ENCODE results near the gene TFCP2L1.

TFCP2L1 gene

DNA sequence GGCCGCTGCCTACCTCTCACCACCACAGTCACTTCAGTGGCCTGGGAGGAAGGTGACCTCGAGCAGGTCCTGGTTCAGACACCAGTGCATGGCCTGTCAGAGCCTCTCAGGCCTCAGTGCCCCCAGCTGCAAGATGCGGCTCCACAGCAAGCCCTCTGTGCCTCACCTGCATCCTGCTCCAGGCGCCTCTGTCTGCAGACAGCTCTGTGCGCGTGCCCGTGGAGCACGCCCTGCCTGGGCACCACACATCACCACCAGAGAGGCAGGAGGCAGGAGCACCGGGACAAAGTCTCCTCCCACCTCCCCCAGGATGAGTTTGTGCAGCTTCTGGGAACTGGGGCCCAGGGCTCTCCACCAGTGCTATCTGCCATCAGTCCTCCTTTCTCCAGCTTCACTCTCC, 98.7 kb downstream of the TFCP2L1 start:
- no peak for DNase-seq (ENCODE audit: extremely low read depth, insufficient read length)
- TF ChIP-seq, protein P1, sequence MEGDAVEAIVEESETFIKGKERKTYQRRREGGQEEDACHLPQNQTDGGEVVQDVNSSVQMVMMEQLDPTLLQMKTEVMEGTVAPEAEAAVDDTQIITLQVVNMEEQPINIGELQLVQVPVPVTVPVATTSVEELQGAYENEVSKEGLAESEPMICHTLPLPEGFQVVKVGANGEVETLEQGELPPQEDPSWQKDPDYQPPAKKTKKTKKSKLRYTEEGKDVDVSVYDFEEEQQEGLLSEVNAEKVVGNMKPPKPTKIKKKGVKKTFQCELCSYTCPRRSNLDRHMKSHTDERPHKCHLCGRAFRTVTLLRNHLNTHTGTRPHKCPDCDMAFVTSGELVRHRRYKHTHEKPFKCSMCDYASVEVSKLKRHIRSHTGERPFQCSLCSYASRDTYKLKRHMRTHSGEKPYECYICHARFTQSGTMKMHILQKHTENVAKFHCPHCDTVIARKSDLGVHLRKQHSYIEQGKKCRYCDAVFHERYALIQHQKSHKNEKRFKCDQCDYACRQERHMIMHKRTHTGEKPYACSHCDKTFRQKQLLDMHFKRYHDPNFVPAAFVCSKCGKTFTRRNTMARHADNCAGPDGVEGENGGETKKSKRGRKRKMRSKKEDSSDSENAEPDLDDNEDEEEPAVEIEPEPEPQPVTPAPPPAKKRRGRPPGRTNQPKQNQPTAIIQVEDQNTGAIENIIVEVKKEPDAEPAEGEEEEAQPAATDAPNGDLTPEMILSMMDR (IDR thresholded peaks at IDR 0.05; ENCODE audit: insufficient read depth, low read length, poor library complexity, severe bottlenecking): no peak
- Histone ChIP-seq H3K4me3 (replicated peaks; ENCODE audit: low read depth, low read length) (no peak overlapping the region), H3K27me3 (replicated peaks; ENCODE audit: control insufficient read depth, insufficient read depth, low read length) (peaks cover 1% of the 10 kb centered on the region; the same call in 1 of the 2 replicates), H3K36me3 (ENCODE audit: control insufficient read depth, insufficient read depth, low read length) (no peaks in the 10 kb centered on the region)

DNA sequence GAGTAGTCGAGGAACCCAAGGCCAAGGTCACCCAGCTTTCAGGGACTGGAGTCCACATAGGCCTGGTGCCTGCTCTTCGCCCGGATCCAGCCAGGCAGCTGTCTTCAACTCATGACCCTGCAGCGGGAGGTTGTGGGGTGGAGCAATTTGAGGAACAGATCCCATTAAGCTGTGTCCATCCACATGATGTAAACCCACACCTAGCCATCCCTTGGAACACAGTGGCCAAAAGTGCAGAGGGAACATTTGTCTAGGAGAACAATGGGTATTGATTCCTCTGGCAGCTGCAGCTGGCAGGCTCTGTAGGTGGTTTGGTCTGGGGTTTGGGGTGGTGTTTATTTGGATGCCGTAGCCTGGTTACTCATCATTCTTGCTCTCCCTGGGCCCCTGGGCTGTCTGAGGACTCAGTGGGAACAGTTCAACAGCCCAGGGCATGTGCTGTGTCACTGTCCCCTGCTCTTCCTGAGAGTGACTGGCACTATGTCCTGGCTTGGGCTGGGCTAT, 99.4 kb downstream of the TFCP2L1 start:
- no peak for DNase-seq (ENCODE audit: extremely low read depth, insufficient read length)
- TF ChIP-seq, protein P1 (IDR thresholded peaks at IDR 0.05; ENCODE audit: insufficient read depth, low read length, poor library complexity, severe bottlenecking): no peak
- no peaks in the 10 kb centered on the region for H3K36me3 ChIP-seq (ENCODE audit: control insufficient read depth, insufficient read depth, low read length)
- peaks cover 1% of the 10 kb centered on the region; the same call in 1 of the 2 replicates for H3K27me3 ChIP-seq (replicated peaks; ENCODE audit: control insufficient read depth, insufficient read depth, low read length)
- H3K4me3 ChIP-seq (replicated peaks; ENCODE audit: low read depth, low read length): no peak overlapping the region

DNA sequence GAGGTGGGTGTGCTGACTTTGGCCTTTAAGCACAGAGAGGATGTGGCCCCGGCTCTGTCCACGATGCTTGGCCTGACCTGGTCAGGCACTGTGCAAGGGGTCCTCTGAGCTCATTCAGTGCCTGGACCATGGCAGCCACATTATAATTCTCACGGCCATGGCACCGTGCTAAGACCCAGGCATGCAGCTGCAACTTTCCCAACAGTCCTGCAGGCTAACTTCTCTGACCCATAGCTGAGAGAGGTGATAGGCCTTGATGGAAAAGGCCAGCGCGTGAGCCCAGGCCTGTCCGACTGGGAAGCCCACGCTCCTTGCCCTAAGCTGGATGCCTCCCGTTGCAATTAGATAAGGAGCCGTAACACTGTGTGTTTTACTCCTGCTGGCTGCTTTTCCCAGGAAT, 99.9 kb downstream of the TFCP2L1 start:
- TF ChIP-seq, protein P1 (IDR thresholded peaks at IDR 0.05; ENCODE audit: insufficient read depth, low read length, poor library complexity, severe bottlenecking): no peak
- H3K4me3 ChIP-seq (replicated peaks; ENCODE audit: low read depth, low read length): no peak overlapping the region
- no peaks in the 10 kb centered on the region for H3K36me3 ChIP-seq (ENCODE audit: control insufficient read depth, insufficient read depth, low read length)
- no peak for DNase-seq (ENCODE audit: extremely low read depth, insufficient read length)
- peaks cover 1% of the 10 kb centered on the region; the same call in 1 of the 2 replicates for H3K27me3 ChIP-seq (replicated peaks; ENCODE audit: control insufficient read depth, insufficient read depth, low read length)

DNA sequence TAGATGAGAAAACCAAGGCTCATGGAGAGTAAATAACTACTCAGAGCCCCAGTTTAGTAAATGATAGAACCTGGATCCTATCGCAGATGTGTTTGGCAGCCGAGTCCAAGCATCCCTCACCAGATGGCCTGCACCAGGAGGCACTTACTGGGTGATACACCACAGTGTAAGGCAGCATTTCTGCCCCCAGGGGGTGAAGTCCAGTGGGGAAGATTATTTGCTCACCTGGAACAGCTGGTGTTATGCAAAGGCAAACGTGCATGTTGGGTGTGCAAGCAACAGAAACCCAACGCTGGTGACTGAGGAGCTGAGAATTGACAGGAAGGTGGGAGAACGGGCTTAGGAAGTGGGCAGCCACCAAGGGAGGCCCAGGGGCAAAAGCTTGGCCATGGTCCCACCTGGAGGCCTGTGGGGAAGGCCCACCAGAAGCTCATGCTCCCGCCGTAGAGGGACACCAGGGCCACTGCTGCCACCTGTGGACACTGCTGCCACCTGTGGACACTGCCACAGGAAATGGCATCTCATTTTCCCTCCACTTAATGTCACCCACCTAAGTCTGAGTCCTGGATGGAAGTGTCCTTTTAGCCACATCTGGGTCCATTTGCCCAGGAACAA, 100.6 kb downstream of the TFCP2L1 start:
- peaks cover 1% of the 10 kb centered on the region; the same call in 1 of the 2 replicates for H3K27me3 ChIP-seq (replicated peaks; ENCODE audit: control insufficient read depth, insufficient read depth, low read length)
- TF ChIP-seq, protein P1 (IDR thresholded peaks at IDR 0.05; ENCODE audit: insufficient read depth, low read length, poor library complexity, severe bottlenecking): no peak
- DNase-seq (ENCODE audit: extremely low read depth, insufficient read length): no peak
- H3K36me3 ChIP-seq (ENCODE audit: control insufficient read depth, insufficient read depth, low read length): no peaks in the 10 kb centered on the region
- no peak overlapping the region for H3K4me3 ChIP-seq (replicated peaks; ENCODE audit: low read depth, low read length)

DNA sequence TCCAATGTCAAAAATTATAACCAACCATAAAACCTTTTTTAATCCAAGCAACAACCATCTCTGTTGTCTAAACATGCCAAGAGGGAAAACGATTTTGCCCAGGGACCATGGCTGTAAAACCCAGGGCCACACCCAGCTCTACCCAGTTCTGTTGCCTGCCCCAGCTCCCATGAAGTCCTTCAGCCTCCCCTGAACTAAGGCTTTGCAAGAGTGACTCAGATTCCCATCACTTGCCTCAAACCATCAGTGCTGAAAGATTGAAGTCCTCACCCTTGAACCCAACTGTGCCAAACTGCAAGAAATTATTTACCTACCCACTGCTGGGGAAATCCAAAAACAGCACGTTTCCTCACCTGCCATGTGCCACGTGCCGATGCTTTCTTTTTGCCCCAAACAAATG, 102.5 kb downstream of the TFCP2L1 start:
- DNase-seq (ENCODE audit: extremely low read depth, insufficient read length): no peak
- peaks cover 1% of the 10 kb centered on the region; the same call in 1 of the 2 replicates for H3K27me3 ChIP-seq (replicated peaks; ENCODE audit: control insufficient read depth, insufficient read depth, low read length)
- TF ChIP-seq, protein P1 (IDR thresholded peaks at IDR 0.05; ENCODE audit: insufficient read depth, low read length, poor library complexity, severe bottlenecking): no peak
- H3K36me3 ChIP-seq (ENCODE audit: control insufficient read depth, insufficient read depth, low read length): no peaks in the 10 kb centered on the region
- no peak overlapping the region for H3K4me3 ChIP-seq (replicated peaks; ENCODE audit: low read depth, low read length)
